SK-N-SH treated with all-trans-retinoic acid at 6 μM for 48 hours (cell line): ENCODE results near the gene AHCTF1.

Experiments
- OSR1 ChIP-seq: fragments of 250-450 bp; sonication (Bioruptor Pico); IDR thresholded peaks from 2 replicates; pipeline ENCODE4 v1.8.0; 2022; ENCODE audit warnings: moderate library complexity, mild to moderate bottlenecking, inconsistent platforms
- TOX ChIP-seq: fragments of 250-450 bp; sonication (Bioruptor Pico); IDR thresholded peaks from 2 replicates; pipeline ENCODE4 v1.8.0; 2021; ENCODE audit warnings: mild to moderate bottlenecking, moderate library complexity, borderline replicate concordance

DNA sequence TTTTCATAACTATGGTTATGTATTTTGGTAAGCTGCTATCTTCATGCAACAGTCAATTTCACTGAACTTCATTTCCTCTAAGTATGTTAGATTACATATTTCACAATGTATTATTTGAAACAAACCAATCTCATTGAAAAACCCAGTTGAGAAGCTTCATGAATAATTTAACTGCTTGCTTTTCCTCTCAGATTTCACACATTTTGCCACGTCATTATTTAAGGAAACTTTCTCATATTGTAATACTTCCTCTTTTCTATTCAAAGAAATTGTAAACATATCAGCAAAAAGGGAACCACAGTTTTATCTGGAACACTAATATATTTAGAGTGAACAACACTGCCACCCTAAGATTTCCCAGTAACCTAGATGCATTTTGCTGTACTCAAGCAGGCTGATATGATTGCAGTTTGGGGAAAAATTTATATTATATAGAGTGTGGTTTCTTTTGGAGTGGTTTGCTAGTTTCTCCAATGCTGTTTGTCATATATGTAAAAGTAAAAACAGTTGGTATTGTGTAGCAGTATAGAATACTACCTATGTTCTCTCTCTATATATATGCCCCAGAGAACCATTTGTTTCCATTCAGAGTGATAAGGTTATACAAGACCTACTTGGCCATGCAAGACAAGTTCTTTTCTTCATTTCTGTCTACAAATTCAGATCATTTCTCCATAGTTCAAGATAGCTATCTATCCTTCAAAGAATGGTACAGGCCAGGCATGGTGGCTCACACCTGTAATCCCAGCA is 28.4 kb upstream of the AHCTF1 start:
- TF ChIP-seq TOX (CRISPR knock-in tag) = no peak
- no peak for TF ChIP-seq OSR1 (CRISPR knock-in tag)
